Astrocyte (in vitro differentiated cells and primary cell): Measurements from ENCODE around the gene LRSAM1.

Experiments used
- EZH2 ChIP-seq: IDR thresholded peaks from 2 replicates; pipeline ENCODE4 v1.6.1; 2012; ENCODE audit warnings: mild to moderate bottlenecking, low read length, inconsistent platforms; ENCODE audit not compliant: insufficient read depth
- TF ChIP-seq, protein P1 (sequence below): IDR thresholded peaks from 2 replicates; pipeline ENCODE4 v1.5.1; 2011; ENCODE audit warnings: low read depth, mild to moderate bottlenecking, inconsistent platforms, low read length, moderate library complexity; ENCODE audit not compliant: insufficient read depth

GRCh38 chr9:127535396-127535795 lies 84.1 kb downstream of the LRSAM1 start:
- TF ChIP-seq, protein P1, sequence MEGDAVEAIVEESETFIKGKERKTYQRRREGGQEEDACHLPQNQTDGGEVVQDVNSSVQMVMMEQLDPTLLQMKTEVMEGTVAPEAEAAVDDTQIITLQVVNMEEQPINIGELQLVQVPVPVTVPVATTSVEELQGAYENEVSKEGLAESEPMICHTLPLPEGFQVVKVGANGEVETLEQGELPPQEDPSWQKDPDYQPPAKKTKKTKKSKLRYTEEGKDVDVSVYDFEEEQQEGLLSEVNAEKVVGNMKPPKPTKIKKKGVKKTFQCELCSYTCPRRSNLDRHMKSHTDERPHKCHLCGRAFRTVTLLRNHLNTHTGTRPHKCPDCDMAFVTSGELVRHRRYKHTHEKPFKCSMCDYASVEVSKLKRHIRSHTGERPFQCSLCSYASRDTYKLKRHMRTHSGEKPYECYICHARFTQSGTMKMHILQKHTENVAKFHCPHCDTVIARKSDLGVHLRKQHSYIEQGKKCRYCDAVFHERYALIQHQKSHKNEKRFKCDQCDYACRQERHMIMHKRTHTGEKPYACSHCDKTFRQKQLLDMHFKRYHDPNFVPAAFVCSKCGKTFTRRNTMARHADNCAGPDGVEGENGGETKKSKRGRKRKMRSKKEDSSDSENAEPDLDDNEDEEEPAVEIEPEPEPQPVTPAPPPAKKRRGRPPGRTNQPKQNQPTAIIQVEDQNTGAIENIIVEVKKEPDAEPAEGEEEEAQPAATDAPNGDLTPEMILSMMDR: no peak
- no peak for TF ChIP-seq EZH2
